Measurements from ENCODE around the gene PRPH.

GRCh38 chr12:49327887-49328286, 32.9 kb downstream of the PRPH start:
- no peak for TF ChIP-seq EZH2 (IDR thresholded peaks at IDR 0.05; ENCODE audit: borderline replicate concordance, low read depth, low read length, severe bottlenecking)
- TF ChIP-seq CTCF (IDR thresholded peaks at IDR 0.05; ENCODE audit: borderline replicate concordance, extremely low read depth, low read length, poor library complexity, severe bottlenecking) = no peak

Measured in DND-41 (cell line).